ENCODE results near the gene NECTIN1.

GRCh38 chr11:119692540-119692820 is 36.5 kb downstream of the NECTIN1 start:
- no peak for TF ChIP-seq JUND (IDR thresholded peaks at IDR 0.05)
- TF ChIP-seq, protein P1, sequence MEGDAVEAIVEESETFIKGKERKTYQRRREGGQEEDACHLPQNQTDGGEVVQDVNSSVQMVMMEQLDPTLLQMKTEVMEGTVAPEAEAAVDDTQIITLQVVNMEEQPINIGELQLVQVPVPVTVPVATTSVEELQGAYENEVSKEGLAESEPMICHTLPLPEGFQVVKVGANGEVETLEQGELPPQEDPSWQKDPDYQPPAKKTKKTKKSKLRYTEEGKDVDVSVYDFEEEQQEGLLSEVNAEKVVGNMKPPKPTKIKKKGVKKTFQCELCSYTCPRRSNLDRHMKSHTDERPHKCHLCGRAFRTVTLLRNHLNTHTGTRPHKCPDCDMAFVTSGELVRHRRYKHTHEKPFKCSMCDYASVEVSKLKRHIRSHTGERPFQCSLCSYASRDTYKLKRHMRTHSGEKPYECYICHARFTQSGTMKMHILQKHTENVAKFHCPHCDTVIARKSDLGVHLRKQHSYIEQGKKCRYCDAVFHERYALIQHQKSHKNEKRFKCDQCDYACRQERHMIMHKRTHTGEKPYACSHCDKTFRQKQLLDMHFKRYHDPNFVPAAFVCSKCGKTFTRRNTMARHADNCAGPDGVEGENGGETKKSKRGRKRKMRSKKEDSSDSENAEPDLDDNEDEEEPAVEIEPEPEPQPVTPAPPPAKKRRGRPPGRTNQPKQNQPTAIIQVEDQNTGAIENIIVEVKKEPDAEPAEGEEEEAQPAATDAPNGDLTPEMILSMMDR (IDR thresholded peaks at IDR 0.05 in 2 of 3, conservative IDR thresholded peaks at IDR 0.05 in 1 of 3; ENCODE audit: borderline replicate concordance in 1 of 3, insufficient read depth in 1 of 3, low read depth in 2 of 3, low read length in 2 of 3): no peak
- no peak for TF ChIP-seq ELF1 (IDR thresholded peaks at IDR 0.05; ENCODE audit: borderline replicate concordance, low read depth)
- no peak for TF ChIP-seq SRF (IDR thresholded peaks at IDR 0.05; ENCODE audit: low read depth)

All from HCT116 (cell line).